ENCODE data around the gene SSX7.
"Not testable (repeated sequence)": the region's sequence is repeated elsewhere in the genome, so short reads cannot be mapped to it uniquely, and the experiment has no call there.

SSX7 gene, protein sequence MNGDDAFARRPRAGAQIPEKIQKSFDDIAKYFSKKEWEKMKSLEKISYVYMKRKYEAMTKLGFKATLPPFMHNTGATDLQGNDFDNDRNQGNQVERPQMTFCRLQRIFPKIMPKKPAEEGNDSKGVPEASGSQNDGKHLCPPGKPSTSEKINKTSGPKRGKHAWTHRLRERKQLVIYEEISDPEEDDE
- long read RNA-seq, donor 1: 0 reads
- long read RNA-seq, donor 2: 0 reads
- long read RNA-seq, donor 3: 0 reads
- long read RNA-seq, donor 4: 0 reads
- long read RNA-seq, donor 5: 0 reads
- long read RNA-seq, donor 6: 0 reads
- long read RNA-seq, donor 7: 0 reads
- long read RNA-seq, donor 8: 0 reads

DNA sequence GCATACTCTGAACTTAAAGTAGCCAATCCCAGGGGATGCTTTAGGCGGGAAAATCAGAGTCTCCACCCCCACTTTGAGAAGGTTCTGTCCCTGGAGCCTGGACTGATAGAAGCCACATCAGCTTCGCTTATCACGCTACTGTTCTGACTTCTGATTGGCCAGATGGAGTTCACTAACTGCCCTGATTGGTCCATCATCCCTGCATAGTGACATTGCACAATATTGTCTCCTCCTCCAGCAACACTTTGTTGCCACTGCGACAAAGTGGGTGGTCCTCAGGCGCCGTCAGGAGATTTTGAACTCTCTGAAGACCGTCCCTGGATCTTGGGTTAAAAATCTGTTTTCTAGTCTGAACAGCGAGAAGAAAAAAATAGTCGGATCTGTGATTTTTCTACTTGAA lies at the start of gene SSX7:
SSX7 (minus strand) TSS at position 101 of the 400 bp plus-strand sequence. CDS start 1,428 bp downstream, outside the sequence.
- DNase-seq: not testable (repeated sequence)

DNA sequence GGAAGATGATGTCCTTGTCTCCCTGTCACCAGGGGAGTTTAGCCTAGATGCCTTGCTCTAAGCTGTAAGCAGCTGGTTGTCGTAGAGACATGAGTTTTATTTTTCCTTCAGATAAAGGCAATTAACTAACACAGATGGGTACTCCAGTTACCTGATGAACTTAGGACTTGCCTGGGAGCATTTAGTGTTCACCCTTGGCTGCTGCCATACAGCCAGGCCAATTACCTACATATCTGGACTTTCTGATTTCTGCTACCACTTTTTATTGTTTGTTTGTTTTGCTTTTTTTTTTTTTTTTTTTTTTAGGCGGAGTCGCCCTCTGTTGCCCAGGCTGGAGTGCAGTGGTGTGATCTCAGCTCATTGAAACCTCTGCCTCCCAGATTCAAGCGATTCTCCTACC lies 37.3 kb upstream of the SSX7 start:
- DNase-seq: not testable (repeated sequence)

DNA sequence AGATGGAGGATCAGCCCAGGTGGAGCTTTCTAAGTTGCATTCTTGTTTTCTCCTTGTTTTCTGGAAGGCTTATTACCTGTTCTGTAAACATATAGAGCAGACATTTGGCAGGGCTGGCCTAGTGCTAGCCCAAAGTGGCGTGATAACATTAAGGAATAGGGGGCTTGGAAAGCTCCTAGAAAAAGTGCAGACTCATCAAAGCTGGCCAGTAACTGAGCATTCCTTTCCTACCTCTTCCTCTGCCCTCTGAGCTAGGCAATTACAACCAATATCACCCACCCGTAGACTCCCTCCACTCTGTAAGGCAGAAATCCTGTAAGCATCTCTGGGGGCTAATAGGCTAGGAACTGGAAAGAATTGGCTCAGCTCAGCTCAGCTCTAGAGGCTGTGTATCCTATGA lies 7.5 kb upstream of the SSX7 start:
- DNase-seq: not testable (repeated sequence)

DNA sequence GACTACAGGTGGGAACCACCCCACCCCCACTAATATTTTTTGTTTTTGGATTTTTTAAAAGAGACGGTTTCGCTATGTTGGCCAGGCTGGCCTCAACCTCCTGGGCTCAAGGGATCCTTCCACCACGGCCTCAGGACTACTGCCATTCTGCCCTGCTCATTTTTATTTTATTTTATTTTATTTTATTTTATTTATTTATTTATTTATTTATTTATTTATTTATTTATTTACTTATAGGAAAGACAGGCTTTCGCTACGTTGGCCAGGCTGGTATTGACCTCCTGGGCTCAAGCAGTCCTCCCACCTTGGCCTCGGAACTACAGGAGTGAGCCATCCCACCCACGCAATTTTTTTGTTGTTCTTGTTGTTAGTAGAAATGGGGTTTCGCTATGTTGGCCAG lies 775 bp upstream of the SSX7 start:
- DNase-seq: not testable (repeated sequence)

DNA sequence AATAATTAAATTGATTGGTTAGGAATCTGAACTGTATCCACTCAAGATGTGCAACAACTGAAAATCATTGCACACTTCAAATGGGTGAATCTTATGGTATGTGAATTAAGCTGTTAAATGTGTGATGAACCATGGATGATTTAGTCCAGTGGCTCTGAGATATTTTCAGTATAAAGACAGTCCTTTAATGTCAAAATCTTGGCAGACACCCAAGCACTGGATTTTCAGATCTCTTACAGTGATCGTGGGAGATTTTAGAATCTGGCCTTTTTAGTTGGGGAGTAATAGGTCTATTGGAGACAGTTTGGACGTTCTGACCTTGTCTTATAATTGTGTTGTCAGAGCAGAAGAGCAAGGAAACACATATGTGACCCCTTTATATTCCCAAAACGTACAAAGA lies 4.0 kb downstream of the SSX7 start:
- not testable (repeated sequence) for DNase-seq

DNA sequence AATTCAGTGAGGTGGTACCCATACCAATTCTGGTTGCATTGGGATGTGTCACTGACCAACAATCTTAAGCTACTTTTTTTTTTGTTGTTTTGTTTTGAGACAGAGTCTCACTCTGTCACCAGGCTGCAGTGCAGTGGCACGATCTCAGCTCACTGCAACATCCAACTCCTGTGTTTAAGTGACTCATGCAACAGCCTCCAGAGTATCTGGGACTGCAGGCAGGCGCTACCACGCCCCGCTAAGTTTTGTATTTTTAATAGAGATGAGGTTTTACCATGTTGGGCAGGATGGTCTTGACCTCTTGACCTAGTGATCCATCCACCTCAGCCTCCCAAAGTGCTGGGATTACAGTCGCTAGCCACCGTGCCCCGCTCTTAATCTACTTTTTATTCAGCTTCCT lies 5.7 kb downstream of the SSX7 start:
- not testable (repeated sequence) for DNase-seq

DNA sequence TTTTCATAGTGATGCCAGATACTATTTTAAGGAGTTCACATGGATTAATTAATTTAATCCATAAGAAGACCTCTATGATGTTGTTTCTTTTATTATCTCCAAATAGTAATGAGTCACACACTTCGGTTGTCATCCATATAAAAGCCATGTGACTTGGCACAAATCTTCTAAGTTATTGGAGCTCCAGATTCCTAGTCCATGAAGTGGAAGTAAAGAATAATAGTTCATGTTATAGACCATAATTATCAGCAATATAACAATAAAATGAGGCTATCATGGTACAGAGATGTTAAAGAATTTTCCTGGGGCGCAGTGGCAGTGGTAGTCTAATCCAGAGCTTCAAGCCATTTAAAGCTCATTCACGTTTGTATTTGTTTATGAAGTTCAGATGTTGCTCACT lies 26.2 kb downstream of the SSX7 start:
- DNase-seq: not testable (repeated sequence)

DNA sequence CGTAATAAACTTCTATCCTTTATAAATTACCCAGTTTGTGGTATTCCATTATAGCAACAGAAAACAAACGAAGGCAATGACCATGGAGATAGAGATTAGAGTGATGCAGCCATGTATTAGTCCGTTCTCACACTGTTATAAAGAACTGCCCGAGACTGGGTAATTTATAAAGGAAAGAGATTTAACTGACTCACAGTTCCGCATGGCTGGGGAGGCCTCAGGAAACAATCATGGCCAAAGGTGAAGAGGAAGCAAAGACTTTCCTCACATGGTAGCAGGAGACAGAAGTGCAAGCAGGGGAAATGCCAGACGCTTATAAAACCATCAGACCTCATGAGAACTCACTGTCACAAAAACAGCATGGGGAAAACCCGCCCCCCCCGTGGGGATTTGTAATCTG lies 34.0 kb downstream of the SSX7 start:
- DNase-seq: not testable (repeated sequence)

DNA sequence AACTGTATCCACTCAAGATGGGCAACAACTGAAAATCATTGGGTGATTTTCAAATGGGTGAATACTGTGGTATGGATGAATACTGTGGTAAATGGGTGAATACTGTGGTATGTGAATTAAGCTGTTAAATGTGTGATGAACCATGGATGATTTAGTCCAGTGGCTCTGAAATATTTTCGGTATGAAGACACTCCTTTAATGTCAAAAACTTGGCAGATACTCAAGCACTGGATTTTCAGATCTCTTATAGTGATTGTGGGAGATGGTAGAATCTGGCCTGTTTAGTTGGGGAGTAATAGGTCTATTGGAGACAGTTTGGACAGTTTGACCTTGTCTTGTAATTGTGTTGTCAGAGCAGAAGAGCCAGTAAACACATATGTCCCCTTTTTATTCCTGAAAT lies 45.7 kb downstream of the SSX7 start:
- DNase-seq: no peak

DNA sequence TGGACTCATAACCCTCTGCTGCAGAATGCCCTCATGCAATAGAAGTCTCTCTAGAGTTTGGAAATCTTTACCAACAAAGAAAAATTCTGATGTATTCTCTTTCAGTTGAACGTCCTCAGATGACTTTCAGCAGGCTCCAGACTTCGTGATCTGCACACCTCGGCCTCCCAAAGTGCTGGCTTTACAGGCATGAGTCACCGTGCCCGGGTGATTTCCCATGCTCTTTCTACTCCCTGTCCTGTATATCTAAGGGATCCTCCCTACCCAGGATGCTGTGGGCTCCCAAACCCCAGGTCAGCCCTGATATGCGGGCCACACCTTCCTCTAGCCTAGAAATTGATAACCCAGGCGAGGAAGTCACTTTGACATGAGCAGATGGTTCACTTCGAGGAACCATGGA lies 51.5 kb downstream of the SSX7 start:
- not testable (repeated sequence) for DNase-seq

DNA sequence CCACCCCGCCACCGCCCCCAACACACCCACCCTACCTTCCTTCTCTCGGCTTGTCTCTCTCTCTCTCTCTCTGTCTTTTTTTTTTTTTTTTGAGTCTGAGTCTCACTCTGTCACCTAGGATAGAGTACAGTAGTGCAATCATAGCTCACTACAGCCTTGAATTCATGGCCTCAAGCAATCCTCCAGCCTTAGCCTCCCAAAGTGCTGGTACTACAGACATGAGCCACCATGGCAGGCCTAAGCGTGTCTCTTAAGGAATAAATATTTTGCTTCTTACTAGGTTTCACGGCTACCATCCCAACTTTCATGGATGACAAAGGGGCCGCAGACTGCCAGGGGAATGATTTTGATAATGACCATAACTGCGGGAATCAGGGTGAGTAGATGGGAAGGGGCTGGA lies 55.8 kb downstream of the SSX7 start:
- DNase-seq: no peak

DNA sequence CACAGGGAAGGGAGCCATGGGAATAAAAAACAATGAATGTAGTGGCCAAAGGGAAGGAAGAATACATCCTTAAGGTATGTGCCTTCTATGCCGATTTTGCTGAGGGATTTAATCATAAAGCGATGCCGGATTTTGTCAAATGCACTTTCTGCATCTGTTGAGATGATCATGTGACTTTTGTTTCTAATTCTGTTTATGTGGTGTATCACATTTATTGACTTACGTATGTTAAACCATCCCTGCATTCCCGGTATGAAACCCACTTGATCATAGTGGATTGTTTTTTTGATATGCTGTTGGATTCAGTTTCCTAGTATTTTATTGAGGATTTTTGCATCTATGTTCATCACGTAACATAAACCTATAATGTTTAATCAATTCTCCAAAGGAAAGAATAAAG lies 60.0 kb downstream of the SSX7 start:
- no peak for DNase-seq

All from right kidney (tissue), 9 donors.